CD4-positive, alpha-beta T cell (primary cell): ENCODE measurements around the gene MED27. TPM values are rescaled to one million over a fixed set of nuclear protein-coding genes. Genes with fewer than 3 reads are reported as not detected.

Experiments
- ATAC-seq: fragments of 200-7000 bp; cut with Tn5 transposase; one replicate; pipeline ENCODE4 v1.10.0; 2022; ENCODE audit warnings: mild to moderate bottlenecking; ENCODE audit not compliant: poor library complexity
- CTCF ChIA-PET: fragments of 350-600 bp; sonication (Branson Sonifier 250); formaldehyde crosslinking; loops from one replicate; lab custom pipeline; 2021; ENCODE audit warnings: antibody characterized with exemption, inconsistent platforms; lab: Charles Lee
- POLR2A ChIA-PET: fragments of 350-600 bp; sonication (Branson Sonifier 250); formaldehyde crosslinking; loops from one replicate; lab custom pipeline; 2021; ENCODE audit warnings: antibody characterized with exemption, inconsistent platforms; lab: Charles Lee
- DNase-seq, 14 experiments: peaks; one replicate each; pipeline ENCODE4 v3.0.0-alpha.2; 2013 to 2020; ENCODE audit warnings: mixed read lengths in 2 of 14
- H3K27ac ChIP-seq, 2 donors: one replicate each; pipeline versions ENCODE4 v1.5.1 to v1.7.0; 2013; ENCODE audit warnings: low read length in 2 of 2, low read depth in 1 of 2, mild to moderate bottlenecking in 1 of 2
- H3K27me3 ChIP-seq, 2 experiments: 1 replicate in 1 of 2; 2 replicates in 1 of 2; pipeline versions ENCODE4 v1.6.1 to v1.7.0; 2013; ENCODE audit warnings: low read length in 2 of 2, control low read depth in 1 of 2, mild to moderate bottlenecking in 1 of 2, moderate library complexity in 1 of 2; ENCODE audit not compliant: insufficient read depth in 2 of 2, control insufficient read depth in 1 of 2
- H3K36me3 ChIP-seq: one replicate; pipeline ENCODE4 v1.6.1; 2013; ENCODE audit warnings: low read length, control low read depth; ENCODE audit not compliant: insufficient read depth
- H3K4me1 ChIP-seq: one replicate; pipeline ENCODE4 v1.6.1; 2013; ENCODE audit warnings: low read length, control low read depth; ENCODE audit not compliant: insufficient read depth
- H3K4me3 ChIP-seq: one replicate; pipeline ENCODE4 v1.5.1; 2013; ENCODE audit warnings: mild to moderate bottlenecking, low read length, moderate library complexity
- H3K9me3 ChIP-seq, 2 experiments: 1 replicate in 1 of 2; 2 replicates in 1 of 2; pipeline versions ENCODE4 v1.6.1 to v1.7.0; 2013; ENCODE audit warnings: low read length in 2 of 2, mild to moderate bottlenecking in 2 of 2, control low read depth in 1 of 2, moderate library complexity in 1 of 2; ENCODE audit not compliant: control insufficient read depth in 1 of 2, insufficient read depth in 1 of 2
- H3K27ac Mint-ChIP-seq: one replicate; pipeline ENCODE4 v1.8.0; 2020; ENCODE audit warnings: mixed read lengths
- H3K27me3 Mint-ChIP-seq: one replicate; pipeline ENCODE4 v1.8.0; 2021; ENCODE audit warnings: mixed read lengths
- H3K36me3 Mint-ChIP-seq: one replicate; pipeline ENCODE4 v1.8.0; 2021; ENCODE audit warnings: low read depth, mixed read lengths
- H3K4me1 Mint-ChIP-seq: one replicate; pipeline ENCODE4 v1.8.0; 2021; ENCODE audit warnings: low read depth, mixed read lengths
- H3K4me3 Mint-ChIP-seq: one replicate; pipeline ENCODE4 v1.8.0; 2020; ENCODE audit warnings: mild to moderate bottlenecking, mixed read lengths
- H3K9me3 Mint-ChIP-seq: one replicate; pipeline ENCODE4 v1.8.0; 2020; ENCODE audit warnings: mixed read lengths
- intact Hi-C, 2 experiments: fragments of 100-400 bp; cut with DNase I in 1 of 2; cut with micrococcal nuclease in 1 of 2; formaldehyde crosslinking; loops; one replicate each; pipeline versions ENCODE4 v1.15.1 to v1.9.0; 2023 to 2025; cut with DNase I, micrococcal nuclease
- total RNA-seq, 174 experiments: library from RNA in 2 of 174; stranded (reverse) in 2 of 174; gene quantifications; one replicate each; pipeline ENCODE4 v1.2.3 and lab custom pipeline; 2021 to 2026
- TF ChIP-seq, protein P1 (sequence below): fragments of 200-600 bp; IDR thresholded peaks from one replicate; pipeline ENCODE4 v1.8.0; 2022; ENCODE audit warnings: antibody characterized with exemption, mild to moderate bottlenecking

MED27 gene
- total RNA-seq, 2 experiments from 2014 or later = 15.0 to 17.4 TPM

DNA sequence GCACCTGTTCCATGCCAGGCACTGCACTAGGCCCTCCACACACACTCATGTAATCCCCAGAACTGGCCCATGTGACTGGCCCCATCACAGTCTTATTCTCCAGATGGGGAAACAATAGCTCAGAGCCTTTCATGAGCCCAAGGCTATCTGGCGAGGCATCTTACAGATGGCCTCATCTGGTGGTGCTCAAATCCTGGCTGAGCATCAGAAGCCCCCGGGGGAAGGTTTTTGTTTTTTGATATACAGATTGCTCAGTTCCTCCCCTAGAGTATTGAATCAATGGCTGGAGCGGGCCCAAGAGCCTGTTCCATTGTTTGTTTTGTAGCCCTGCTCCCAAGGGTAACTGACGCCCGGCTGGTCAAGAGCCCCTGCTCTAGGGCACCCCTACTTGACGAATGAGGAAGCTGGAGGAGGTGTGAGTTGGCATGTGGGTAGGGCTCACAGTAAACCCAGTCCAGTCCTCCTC, 194.5 kb downstream of the MED27 start:
- no peak for ATAC-seq
- H3K9me3 Mint-ChIP-seq = no peaks in the 10 kb centered on the region
- no peaks in the 10 kb centered on the region for H3K27me3 Mint-ChIP-seq
- H3K27ac Mint-ChIP-seq = no peak overlapping the region
- CTCF ChIA-PET = no interaction called here
- no peaks in the 10 kb centered on the region for H3K27me3 ChIP-seq
- H3K4me1 Mint-ChIP-seq = peaks cover 11% of the 10 kb centered on the region
- POLR2A ChIA-PET = no interaction called here
- no peaks in the 10 kb centered on the region for H3K4me1 ChIP-seq
- no peak for DNase-seq
- no peak overlapping the region for H3K27ac ChIP-seq
- no peak overlapping the region for H3K4me3 ChIP-seq
- TF ChIP-seq, protein P1, sequence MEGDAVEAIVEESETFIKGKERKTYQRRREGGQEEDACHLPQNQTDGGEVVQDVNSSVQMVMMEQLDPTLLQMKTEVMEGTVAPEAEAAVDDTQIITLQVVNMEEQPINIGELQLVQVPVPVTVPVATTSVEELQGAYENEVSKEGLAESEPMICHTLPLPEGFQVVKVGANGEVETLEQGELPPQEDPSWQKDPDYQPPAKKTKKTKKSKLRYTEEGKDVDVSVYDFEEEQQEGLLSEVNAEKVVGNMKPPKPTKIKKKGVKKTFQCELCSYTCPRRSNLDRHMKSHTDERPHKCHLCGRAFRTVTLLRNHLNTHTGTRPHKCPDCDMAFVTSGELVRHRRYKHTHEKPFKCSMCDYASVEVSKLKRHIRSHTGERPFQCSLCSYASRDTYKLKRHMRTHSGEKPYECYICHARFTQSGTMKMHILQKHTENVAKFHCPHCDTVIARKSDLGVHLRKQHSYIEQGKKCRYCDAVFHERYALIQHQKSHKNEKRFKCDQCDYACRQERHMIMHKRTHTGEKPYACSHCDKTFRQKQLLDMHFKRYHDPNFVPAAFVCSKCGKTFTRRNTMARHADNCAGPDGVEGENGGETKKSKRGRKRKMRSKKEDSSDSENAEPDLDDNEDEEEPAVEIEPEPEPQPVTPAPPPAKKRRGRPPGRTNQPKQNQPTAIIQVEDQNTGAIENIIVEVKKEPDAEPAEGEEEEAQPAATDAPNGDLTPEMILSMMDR = no peak
- H3K9me3 ChIP-seq = no peaks in the 10 kb centered on the region
- no peak overlapping the region for H3K4me3 Mint-ChIP-seq
- H3K36me3 ChIP-seq = peaks cover 6% of the 10 kb centered on the region
- intact Hi-C loops = no loop called here
- peaks cover 58% of the 10 kb centered on the region for H3K36me3 Mint-ChIP-seq

DNA sequence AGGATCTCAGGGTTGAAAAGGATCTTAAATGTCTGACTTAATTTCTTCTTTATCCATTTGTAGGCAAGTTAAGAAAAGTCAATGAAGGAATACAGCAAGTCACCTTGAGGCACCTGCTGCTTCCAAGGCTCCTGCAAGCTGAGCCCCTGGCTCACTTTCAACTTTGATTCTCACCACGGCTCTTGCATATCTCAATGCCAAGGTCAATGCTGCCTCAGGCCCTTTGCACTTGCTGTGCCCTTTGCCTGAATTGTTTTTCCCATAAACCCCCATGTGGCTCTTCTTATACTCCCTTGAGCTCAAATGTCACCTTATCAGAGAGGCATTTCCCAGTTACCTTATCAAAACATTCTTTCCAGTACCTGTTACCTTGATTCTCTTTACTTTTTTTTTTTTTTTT, 195.4 kb downstream of the MED27 start:
- Mint-ChIP-seq H3K27ac (no peak overlapping the region), H3K36me3 (peaks cover 54% of the 10 kb centered on the region), H3K4me3 (no peak overlapping the region), H3K9me3 (no peaks in the 10 kb centered on the region), H3K4me1 (peaks cover 12% of the 10 kb centered on the region), H3K27me3 (no peaks in the 10 kb centered on the region)
- ATAC-seq = no peak
- TF ChIP-seq, protein P1 = no peak
- Histone ChIP-seq H3K4me1 (no peaks in the 10 kb centered on the region), H3K27me3 (no peaks in the 10 kb centered on the region), H3K9me3 (no peaks in the 10 kb centered on the region), H3K36me3 (peaks cover 3% of the 10 kb centered on the region), H3K27ac (no peak overlapping the region), H3K4me3 (no peak overlapping the region)
- ChIA-PET CTCF (interaction anchor here (0.7 kb wide), 1 partner anchor 375 kb away, joined by 3 read pairs; no protein-coding TSS in a partner anchor), POLR2A (no interaction called here)
- intact Hi-C loops = no loop called here
- no peak for DNase-seq

DNA sequence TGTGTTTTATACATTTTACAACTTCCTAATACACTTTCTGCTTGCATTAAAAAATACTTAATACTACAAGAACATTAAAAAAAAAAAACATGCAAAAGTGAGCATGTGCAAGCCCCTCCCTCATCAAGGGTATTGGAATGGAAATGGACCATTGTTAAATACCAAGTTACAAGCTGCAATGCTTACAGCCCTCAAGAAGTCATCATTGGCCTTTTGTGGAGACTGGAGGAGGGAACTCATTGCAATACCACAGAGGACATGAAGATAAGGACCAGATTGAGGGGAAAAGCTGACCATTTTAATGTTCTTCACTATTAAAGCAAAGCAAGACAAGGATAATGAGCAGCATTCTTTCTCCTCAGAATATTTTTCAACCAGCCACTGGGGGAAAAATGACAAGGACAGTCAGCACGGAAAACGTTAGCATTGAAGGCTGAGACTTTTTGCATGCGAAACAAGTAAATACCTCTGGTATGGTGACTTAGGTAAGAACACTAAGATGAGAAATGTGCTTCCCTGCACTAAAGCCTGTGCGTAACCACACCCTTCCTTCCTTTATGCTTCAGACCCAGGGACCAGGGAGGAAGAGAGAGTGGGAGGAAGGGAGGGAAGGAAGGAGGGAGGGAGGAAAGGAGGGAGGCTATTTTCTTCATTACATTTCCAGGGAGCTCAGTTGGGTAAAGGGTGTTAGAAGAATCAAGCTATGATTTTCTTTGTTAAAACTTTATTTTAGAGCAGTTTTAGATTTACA, 198.7 kb downstream of the MED27 start:
- DNase-seq = no peak
- H3K27ac Mint-ChIP-seq = no peak overlapping the region
- H3K9me3 Mint-ChIP-seq = no peaks in the 10 kb centered on the region
- TF ChIP-seq, protein P1 = no peak
- H3K4me3 Mint-ChIP-seq = no peak overlapping the region
- Histone ChIP-seq H3K4me3 (no peak overlapping the region), H3K36me3 (peaks cover 7% of the 10 kb centered on the region), H3K4me1 (no peaks in the 10 kb centered on the region), H3K27ac (no peak overlapping the region), H3K27me3 (no peaks in the 10 kb centered on the region), H3K9me3 (no peaks in the 10 kb centered on the region)
- CTCF ChIA-PET = no interaction called here
- intact Hi-C loops = no loop called here
- peaks cover 12% of the 10 kb centered on the region for H3K4me1 Mint-ChIP-seq
- peaks cover 28% of the 10 kb centered on the region for H3K36me3 Mint-ChIP-seq
- POLR2A ChIA-PET = no interaction called here
- no peaks in the 10 kb centered on the region for H3K27me3 Mint-ChIP-seq
- ATAC-seq = no peak
